Measurements from ENCODE around the gene GABRB3.

Gene GABRB3

GRCh38 chr15:26766262-26766661 lies 6.6 kb downstream of the GABRB3 start:
- Mint-ChIP-seq H3K27ac (no peak overlapping the region), H3K4me3 (no peak overlapping the region), H3K9me3 (ENCODE audit: low read depth) (peaks cover 3% of the 10 kb centered on the region), H3K4me1 (ENCODE audit: low read depth) (no peaks in the 10 kb centered on the region), H3K36me3 (no peaks in the 10 kb centered on the region), H3K27me3 (peaks cover 19% of the 10 kb centered on the region)

GRCh38 chr15:26759986-26760385 lies 12.9 kb downstream of the GABRB3 start:
- no peaks in the 10 kb centered on the region for H3K36me3 Mint-ChIP-seq
- peaks cover 1% of the 10 kb centered on the region for H3K27me3 Mint-ChIP-seq
- H3K9me3 Mint-ChIP-seq (ENCODE audit: low read depth) = peaks cover 3% of the 10 kb centered on the region
- no peaks in the 10 kb centered on the region for H3K4me1 Mint-ChIP-seq (ENCODE audit: low read depth)
- H3K27ac Mint-ChIP-seq = no peak overlapping the region
- H3K4me3 Mint-ChIP-seq = no peak overlapping the region

GRCh38 chr15:26758079-26758478 lies 14.8 kb downstream of the GABRB3 start:
- Mint-ChIP-seq H3K27ac (no peak overlapping the region), H3K9me3 (ENCODE audit: low read depth) (peaks cover 3% of the 10 kb centered on the region), H3K27me3 (peaks cover 1% of the 10 kb centered on the region), H3K4me1 (ENCODE audit: low read depth) (no peaks in the 10 kb centered on the region), H3K36me3 (no peaks in the 10 kb centered on the region), H3K4me3 (no peak overlapping the region)

DNA sequence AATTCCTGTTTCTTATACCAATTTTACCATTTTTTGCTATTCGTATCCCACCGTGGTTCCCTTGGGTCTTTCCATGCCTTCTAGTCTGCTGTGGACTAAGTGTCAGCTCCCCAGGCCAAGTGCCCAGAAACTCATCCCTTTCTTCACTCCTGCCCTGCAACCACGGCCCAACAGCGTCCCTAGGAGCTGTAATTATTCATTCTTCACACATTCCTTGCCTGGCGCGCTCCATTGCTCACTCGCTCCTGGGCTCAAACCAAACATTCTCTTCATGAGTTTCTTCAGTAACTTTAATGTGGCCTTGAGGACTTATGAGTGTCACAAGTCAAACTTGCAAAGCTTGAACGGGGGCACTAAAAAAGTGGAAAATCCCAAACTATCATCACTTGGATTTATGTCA lies 15.7 kb downstream of the GABRB3 start:
- H3K9me3 Mint-ChIP-seq (ENCODE audit: low read depth) = no peaks in the 10 kb centered on the region
- H3K4me3 Mint-ChIP-seq = no peak overlapping the region
- H3K4me1 Mint-ChIP-seq (ENCODE audit: low read depth) = no peaks in the 10 kb centered on the region
- H3K27me3 Mint-ChIP-seq = peaks cover 1% of the 10 kb centered on the region
- H3K36me3 Mint-ChIP-seq = no peaks in the 10 kb centered on the region
- H3K27ac Mint-ChIP-seq = no peak overlapping the region

DNA sequence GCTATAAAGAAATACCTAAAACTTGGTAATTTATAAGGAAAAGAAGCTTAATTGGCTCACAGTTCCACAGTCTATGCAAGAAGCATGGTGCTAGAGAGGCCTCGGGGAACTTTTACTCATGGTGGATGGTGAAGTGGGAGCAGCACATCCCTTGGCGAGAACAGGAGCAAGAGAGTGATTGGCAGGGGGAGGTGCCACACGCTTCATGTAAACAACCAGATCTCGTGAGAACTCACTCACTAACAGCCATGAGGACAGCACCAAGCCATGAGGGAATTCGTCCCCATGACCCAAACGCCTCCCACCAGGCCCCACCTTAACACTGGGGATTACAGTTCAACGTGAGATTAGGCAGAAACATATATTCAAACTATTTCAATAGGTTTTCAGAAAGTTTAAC lies 28.0 kb downstream of the GABRB3 start:
- H3K4me1 Mint-ChIP-seq (ENCODE audit: low read depth) = no peaks in the 10 kb centered on the region
- H3K4me3 Mint-ChIP-seq = no peak overlapping the region
- H3K27me3 Mint-ChIP-seq = no peaks in the 10 kb centered on the region
- H3K9me3 Mint-ChIP-seq (ENCODE audit: low read depth) = peaks cover 15% of the 10 kb centered on the region
- peaks cover 2% of the 10 kb centered on the region for H3K36me3 Mint-ChIP-seq
- H3K27ac Mint-ChIP-seq = no peak overlapping the region

DNA sequence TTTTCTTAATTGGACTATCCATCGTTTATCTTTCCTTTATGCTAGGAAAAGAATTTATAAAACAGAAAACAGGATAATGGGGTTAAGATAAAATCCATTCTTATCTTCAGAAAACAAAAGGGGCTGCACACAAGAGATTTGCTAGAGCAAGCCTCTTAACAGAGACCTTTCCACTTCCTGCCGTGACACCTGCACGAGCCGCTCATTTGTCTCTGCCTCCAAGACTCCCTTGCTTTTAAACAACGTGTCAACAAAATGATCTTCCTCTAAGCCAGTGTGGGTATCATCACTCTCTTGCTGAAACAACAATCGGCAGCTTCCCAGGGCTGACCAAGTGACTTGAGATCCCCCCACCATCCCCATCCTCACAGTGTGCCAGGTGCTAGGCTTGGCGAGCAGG lies 33.1 kb downstream of the GABRB3 start:
- H3K9me3 Mint-ChIP-seq (ENCODE audit: low read depth) = peaks cover 4% of the 10 kb centered on the region
- no peak overlapping the region for H3K4me3 Mint-ChIP-seq
- no peaks in the 10 kb centered on the region for H3K4me1 Mint-ChIP-seq (ENCODE audit: low read depth)
- no peak overlapping the region for H3K27ac Mint-ChIP-seq
- H3K36me3 Mint-ChIP-seq = no peaks in the 10 kb centered on the region
- H3K27me3 Mint-ChIP-seq = no peaks in the 10 kb centered on the region

DNA sequence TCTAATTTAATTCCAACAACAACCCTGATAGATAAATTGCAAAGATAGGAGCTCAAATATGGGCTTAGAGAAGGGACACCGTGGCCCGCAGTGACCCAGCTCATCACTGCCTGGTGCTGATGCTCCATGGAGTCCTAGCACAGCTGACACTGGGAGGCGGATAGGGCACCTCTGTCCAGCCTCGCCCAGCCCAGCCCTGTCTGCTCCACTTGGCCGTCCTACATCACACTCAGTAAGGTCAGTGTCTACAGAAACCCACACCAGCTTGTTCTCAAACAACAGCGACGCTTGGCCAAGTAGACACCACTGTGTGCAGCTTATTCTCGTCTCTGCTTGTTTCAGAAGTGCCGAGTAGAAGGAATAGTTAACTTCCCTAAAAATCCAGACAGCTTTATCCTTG lies 33.9 kb downstream of the GABRB3 start:
- H3K27ac Mint-ChIP-seq = no peak overlapping the region
- no peak overlapping the region for H3K4me3 Mint-ChIP-seq
- peaks cover 4% of the 10 kb centered on the region for H3K9me3 Mint-ChIP-seq (ENCODE audit: low read depth)
- H3K4me1 Mint-ChIP-seq (ENCODE audit: low read depth) = no peaks in the 10 kb centered on the region
- H3K27me3 Mint-ChIP-seq = no peaks in the 10 kb centered on the region
- H3K36me3 Mint-ChIP-seq = no peaks in the 10 kb centered on the region

- no peaks in the 10 kb centered on the region for H3K36me3 Mint-ChIP-seq
- H3K4me1 Mint-ChIP-seq (ENCODE audit: low read depth) = no peaks in the 10 kb centered on the region
- H3K27me3 Mint-ChIP-seq = no peaks in the 10 kb centered on the region
- H3K4me3 Mint-ChIP-seq = no peak overlapping the region
- H3K27ac Mint-ChIP-seq = no peak overlapping the region
- H3K9me3 Mint-ChIP-seq (ENCODE audit: low read depth) = peaks cover 10% of the 10 kb centered on the region
These were observed 36.2 kb downstream of the GABRB3 start for GRCh38 chr15:26736502-26737248.

GRCh38 chr15:26731965-26732364 lies 40.9 kb downstream of the GABRB3 start:
- no peaks in the 10 kb centered on the region for H3K4me1 Mint-ChIP-seq (ENCODE audit: low read depth)
- no peaks in the 10 kb centered on the region for H3K36me3 Mint-ChIP-seq

DNA sequence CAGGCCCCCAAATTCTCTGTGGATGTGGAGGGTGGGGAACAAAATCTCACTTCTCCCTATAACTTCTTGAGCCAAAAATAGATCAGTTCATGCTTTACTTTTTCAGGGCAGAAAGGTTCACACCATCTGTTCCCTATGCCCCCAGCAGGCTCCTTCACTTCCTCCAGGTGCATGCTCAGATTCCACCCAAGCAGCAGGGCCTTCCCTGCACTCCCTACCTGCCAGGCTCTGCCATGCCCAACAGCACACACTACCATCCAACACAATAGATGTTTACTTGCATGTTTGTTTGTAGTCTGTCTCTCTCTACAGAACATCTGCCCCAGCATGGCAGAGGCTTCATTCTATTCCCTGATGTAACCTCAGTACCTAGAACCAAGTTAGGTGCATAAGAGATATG lies 43.3 kb downstream of the GABRB3 start:
- Mint-ChIP-seq H3K9me3 (ENCODE audit: low read depth) (peaks cover 10% of the 10 kb centered on the region), H3K4me3 (no peak overlapping the region), H3K27me3 (peaks cover 4% of the 10 kb centered on the region), H3K4me1 (ENCODE audit: low read depth) (no peaks in the 10 kb centered on the region), H3K27ac (no peak overlapping the region), H3K36me3 (no peaks in the 10 kb centered on the region)

More at GRCh38 chr15:26731965-26732364, 40.9 kb downstream of the GABRB3 start:
- peaks cover 2% of the 10 kb centered on the region for H3K27me3 Mint-ChIP-seq
- H3K27ac Mint-ChIP-seq = no peak overlapping the region
- H3K4me3 Mint-ChIP-seq = no peak overlapping the region
- H3K9me3 Mint-ChIP-seq (ENCODE audit: low read depth) = peaks cover 10% of the 10 kb centered on the region

DNA sequence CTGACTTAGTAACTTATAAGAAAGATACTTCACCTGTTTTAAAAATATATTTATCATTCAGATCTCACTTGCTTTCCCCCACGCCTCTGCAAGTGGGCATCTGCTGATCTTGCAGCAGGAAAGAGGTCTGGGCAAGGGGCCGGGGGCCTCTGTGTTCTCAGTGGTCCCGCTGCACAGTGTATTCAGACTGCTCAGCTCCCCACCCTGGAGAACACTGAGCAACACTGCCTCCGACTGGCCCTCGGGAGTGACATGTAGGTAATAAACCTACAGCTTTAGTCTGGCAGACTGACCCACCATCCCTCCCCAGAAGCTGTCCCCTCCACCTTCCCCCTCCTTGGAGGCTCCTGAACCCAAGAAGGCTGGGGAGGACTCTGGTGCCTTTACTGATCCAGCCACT lies 43.8 kb downstream of the GABRB3 start:
- Mint-ChIP-seq H3K4me3 (no peak overlapping the region), H3K9me3 (ENCODE audit: low read depth) (peaks cover 10% of the 10 kb centered on the region), H3K27me3 (peaks cover 4% of the 10 kb centered on the region)

DNA sequence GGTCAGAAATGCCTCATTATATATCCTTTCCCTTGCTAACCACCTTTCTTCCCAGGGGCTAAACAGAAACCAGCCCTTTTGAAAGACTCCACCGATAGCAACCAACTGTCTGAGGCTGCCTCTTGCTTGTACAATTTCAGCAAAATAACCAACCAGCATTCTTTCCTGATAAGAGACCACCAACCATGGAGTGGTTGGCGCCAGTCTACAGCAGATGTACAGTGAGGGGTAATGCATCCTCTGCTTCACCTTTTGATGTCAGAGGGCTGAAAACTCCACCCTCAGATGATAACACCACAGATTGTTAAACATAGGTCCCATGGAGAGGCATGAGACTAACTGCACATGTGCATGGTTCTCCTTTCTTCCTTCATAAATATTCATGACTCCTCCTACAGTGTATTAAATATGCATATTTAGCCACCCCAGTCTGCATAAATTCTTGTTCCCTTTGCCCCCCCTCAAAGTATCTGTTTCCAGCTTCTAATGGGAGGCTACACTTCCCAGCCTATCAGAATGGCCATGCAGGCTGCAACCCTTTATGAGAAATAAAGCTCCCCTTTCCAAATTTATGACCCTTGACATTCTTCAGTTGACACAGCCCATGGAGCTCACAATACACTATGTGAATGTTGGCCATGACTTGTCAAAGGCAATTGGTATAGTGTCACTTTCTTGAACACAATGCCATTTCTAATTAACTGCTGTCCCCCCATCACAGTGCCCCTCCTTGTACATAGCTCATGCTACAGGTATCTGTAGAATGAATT lies 48.3 kb downstream of the GABRB3 start:
- H3K4me1 Mint-ChIP-seq (ENCODE audit: low read depth) = no peaks in the 10 kb centered on the region
- no peaks in the 10 kb centered on the region for H3K36me3 Mint-ChIP-seq
- H3K9me3 Mint-ChIP-seq (ENCODE audit: low read depth) = no peaks in the 10 kb centered on the region
- no peak overlapping the region for H3K27ac Mint-ChIP-seq
- peaks cover 4% of the 10 kb centered on the region for H3K27me3 Mint-ChIP-seq
- H3K4me3 Mint-ChIP-seq = no peak overlapping the region

More for the DNA sequence above, 43.8 kb downstream of the GABRB3 start:
- Mint-ChIP-seq H3K36me3 (no peaks in the 10 kb centered on the region), H3K4me1 (ENCODE audit: low read depth) (no peaks in the 10 kb centered on the region), H3K27ac (no peak overlapping the region)

GRCh38 chr15:26722621-26723160 lies 50.2 kb downstream of the GABRB3 start:
- Mint-ChIP-seq H3K27me3 (peaks cover 9% of the 10 kb centered on the region), H3K27ac (no peak overlapping the region), H3K4me3 (no peak overlapping the region), H3K4me1 (ENCODE audit: low read depth) (no peaks in the 10 kb centered on the region), H3K36me3 (no peaks in the 10 kb centered on the region), H3K9me3 (ENCODE audit: low read depth) (peaks cover 5% of the 10 kb centered on the region)

DNA sequence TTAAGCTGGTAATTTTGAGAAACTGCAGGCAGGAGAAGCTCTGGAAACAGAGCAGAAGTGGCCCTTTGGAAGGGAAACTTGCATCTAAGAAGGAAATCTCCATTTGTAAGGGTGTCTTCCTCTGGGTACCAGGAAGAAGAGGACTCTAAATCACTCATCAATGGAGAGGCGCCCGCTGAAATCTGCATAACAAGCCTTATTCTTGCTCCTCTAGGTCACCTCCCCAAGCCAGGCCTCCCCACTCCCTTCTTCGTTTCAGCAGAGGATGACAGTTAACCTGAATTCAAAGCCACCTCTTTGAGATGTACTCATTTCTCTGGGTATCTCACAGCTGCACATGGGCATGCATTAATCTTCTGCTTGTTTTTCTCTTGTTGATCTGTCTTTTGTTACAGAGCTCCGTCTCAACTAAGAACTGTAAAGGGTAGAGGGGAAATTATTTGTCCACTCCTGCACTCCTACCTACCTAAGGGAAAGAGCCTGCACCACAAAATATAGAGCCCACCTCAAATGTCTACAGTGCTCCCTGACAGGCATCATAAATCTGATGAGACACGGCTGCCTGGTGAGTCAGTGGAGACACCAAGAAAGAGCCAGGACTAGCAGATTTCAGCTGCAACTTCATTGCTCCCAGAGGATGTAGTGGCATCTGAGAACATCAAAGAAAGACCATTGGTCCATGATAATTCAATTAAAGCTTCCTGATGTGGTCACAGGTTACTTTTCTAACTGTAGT lies 51.5 kb downstream of the GABRB3 start:
- H3K27me3 Mint-ChIP-seq = peaks cover 5% of the 10 kb centered on the region
- no peak overlapping the region for H3K4me3 Mint-ChIP-seq
- no peak overlapping the region for H3K27ac Mint-ChIP-seq
- peaks cover 11% of the 10 kb centered on the region for H3K9me3 Mint-ChIP-seq (ENCODE audit: low read depth)
- no peaks in the 10 kb centered on the region for H3K36me3 Mint-ChIP-seq
- H3K4me1 Mint-ChIP-seq (ENCODE audit: low read depth) = no peaks in the 10 kb centered on the region

DNA sequence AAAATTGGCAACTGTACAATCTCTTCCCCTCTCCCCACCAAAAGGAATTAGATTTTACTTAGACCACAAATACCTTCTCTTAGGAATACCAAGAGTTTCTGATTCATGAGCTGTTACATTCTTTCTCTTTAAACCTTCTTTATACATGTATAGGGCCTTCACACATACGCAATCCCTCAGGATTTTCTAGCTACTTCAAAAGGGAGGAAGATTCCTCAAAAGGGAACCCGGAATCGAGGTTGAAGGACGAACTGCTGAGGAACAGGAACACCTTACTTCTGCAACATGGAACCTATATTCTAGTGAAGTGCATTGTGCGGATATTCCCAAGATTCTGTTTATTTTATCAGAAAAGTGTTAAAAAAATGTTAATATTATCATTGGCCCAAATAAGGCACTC lies 52.3 kb downstream of the GABRB3 start:
- Mint-ChIP-seq H3K4me1 (ENCODE audit: low read depth) (no peaks in the 10 kb centered on the region), H3K27me3 (peaks cover 5% of the 10 kb centered on the region)

More for the DNA sequence above, 52.3 kb downstream of the GABRB3 start:
- Mint-ChIP-seq H3K4me3 (no peak overlapping the region), H3K9me3 (ENCODE audit: low read depth) (peaks cover 11% of the 10 kb centered on the region), H3K36me3 (no peaks in the 10 kb centered on the region), H3K27ac (no peak overlapping the region)
